A673 (cell line): ENCODE measurements around the gene MRPS21.

Experiments
- CTCF ChIP-seq: fragments of 300-800, 200-600 bp; sonication (generic); conservative IDR thresholded peaks from 2 replicates; pipeline ENCODE4 v1.5.1; 2017; ENCODE audit warnings: low read depth, mild to moderate bottlenecking, antibody characterized with exemption, low read length, moderate library complexity, mixed read lengths
- EZH2 ChIP-seq: fragments of 200-600 bp; sonication (generic); IDR thresholded peaks from 2 replicates; pipeline ENCODE4 v1.6.1; 2017; ENCODE audit warnings: borderline replicate concordance, low read depth, mild to moderate bottlenecking, mixed read lengths, antibody characterized with exemption, low read length; ENCODE audit not compliant: poor library complexity, severe bottlenecking

GRCh38 chr1:150259217-150259616 is 34.4 kb upstream of the MRPS21 start:
- TF ChIP-seq CTCF (no peak), EZH2 (no peak)
